AG09319 (cell line): ENCODE data around the gene DDX56.

ENCODE experiments used
- DNase-seq: peaks from one replicate; pipeline ENCODE4 v3.0.0-alpha.2; 2010; ENCODE audit warnings: low read depth; ENCODE audit errors: extremely low read depth
- TF ChIP-seq, protein P1 (sequence below): IDR thresholded peaks from 2 replicates; pipeline ENCODE4 v1.5.1; 2011; ENCODE audit warnings: low read depth, mild to moderate bottlenecking, inconsistent platforms, low read length, moderate library complexity

The DDX56 gene, protein sequence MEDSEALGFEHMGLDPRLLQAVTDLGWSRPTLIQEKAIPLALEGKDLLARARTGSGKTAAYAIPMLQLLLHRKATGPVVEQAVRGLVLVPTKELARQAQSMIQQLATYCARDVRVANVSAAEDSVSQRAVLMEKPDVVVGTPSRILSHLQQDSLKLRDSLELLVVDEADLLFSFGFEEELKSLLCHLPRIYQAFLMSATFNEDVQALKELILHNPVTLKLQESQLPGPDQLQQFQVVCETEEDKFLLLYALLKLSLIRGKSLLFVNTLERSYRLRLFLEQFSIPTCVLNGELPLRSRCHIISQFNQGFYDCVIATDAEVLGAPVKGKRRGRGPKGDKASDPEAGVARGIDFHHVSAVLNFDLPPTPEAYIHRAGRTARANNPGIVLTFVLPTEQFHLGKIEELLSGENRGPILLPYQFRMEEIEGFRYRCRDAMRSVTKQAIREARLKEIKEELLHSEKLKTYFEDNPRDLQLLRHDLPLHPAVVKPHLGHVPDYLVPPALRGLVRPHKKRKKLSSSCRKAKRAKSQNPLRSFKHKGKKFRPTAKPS

DNA sequence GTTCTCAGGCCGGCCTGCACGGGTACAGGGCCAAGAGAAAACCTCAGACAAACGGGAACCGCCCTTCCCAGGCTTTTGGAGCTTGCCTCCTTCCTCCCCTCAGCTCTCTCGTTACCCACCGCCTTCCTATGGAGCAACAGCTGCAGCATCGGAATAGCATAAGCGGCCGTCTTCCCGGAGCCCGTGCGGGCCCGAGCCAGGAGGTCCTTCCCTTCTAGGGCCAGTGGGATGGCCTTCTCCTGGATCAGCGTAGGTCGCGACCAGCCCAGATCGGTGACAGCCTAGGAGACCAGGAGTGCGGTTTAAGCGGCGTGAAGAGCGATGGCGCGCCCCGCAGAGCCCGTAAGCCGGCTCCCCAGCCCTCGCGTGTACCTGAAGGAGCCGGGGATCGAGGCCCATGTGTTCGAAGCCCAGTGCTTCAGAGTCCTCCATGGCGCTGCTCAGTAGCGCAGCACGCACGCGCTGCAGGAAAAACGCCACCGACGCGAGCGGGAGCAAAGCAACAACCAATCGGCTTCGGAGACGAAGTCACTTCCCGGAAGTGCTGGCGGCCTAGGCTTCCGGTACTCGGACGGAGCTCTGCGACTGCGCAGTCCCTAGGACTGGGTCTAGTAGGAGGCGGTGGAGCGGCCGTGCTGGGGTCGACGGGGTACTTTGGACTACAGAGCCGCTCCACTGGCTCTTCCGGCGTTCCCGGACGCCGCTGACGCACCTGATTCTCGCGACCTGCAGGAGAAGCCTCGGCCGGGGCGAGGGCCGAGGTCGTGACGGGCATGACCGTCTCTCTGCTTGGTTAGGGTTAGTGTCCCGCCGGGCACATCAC lies at the start of gene DDX56:
Gene DDX56, minus strand, starts transcription at position 445 of the 823 bp plus-strand sequence. Its CDS starts 13 bp downstream, at position 432.
- DNase-seq, result peak; percentile 79
- TF ChIP-seq, protein P1, sequence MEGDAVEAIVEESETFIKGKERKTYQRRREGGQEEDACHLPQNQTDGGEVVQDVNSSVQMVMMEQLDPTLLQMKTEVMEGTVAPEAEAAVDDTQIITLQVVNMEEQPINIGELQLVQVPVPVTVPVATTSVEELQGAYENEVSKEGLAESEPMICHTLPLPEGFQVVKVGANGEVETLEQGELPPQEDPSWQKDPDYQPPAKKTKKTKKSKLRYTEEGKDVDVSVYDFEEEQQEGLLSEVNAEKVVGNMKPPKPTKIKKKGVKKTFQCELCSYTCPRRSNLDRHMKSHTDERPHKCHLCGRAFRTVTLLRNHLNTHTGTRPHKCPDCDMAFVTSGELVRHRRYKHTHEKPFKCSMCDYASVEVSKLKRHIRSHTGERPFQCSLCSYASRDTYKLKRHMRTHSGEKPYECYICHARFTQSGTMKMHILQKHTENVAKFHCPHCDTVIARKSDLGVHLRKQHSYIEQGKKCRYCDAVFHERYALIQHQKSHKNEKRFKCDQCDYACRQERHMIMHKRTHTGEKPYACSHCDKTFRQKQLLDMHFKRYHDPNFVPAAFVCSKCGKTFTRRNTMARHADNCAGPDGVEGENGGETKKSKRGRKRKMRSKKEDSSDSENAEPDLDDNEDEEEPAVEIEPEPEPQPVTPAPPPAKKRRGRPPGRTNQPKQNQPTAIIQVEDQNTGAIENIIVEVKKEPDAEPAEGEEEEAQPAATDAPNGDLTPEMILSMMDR, result no peak

DNA sequence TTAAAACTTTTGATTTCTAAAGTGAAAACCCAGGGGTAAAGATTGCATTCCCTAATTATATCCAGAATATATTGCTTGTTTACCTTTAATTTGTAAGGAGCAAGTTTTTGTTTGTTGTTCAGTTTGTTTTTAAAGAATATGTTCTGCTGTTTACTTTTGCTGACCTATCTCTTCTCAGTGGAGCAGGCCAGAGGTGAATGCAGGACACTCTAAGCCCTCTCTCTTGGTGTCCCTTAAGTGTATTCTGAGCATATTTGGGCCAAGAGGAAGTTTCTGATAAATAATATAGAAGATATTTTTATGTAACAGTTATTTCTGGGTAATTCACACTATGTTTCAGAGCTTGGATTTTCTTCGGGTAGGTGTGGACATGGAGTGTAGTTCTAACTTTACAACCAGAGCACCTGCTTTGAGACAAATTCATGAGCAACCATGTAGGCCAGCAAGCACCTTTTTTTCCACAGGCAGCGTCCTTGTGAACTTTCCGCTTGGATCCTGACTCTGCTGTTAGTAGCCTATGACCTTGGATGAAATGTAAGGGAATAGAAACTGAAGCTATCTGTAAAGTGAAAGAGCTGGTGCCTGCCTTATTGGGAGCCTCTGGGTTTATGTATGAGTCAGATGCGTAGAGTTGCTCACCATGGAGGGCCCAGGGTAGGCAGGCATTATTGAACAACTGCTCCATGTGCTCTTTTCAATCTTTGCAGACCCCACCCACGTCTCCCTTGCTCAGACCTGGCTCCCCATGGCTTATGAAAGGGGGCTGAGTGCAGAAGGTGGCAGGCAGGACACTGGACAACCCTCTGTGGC lies 48.8 kb upstream of the DDX56 start:
- TF ChIP-seq, protein P1, result no peak
- no peak for DNase-seq

DNA sequence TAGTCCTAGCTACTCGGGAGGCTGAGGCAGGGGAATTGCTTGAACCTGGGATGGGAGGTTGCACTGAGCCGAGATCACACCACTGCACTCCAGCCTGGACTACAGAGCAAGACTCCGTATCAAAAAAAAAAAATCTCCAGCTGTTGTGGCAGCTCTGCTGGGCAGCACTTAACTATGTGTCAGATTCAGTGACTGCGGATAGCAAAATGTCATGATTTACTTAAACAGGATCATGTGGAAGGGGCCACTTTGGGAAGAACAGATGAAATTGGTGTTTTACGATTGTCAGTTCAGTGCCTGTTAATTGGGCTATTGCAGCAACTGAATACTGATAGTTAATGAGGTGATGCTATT lies 48.0 kb upstream of the DDX56 start:
- TF ChIP-seq, protein P1, result no peak
- no peak for DNase-seq

DNA sequence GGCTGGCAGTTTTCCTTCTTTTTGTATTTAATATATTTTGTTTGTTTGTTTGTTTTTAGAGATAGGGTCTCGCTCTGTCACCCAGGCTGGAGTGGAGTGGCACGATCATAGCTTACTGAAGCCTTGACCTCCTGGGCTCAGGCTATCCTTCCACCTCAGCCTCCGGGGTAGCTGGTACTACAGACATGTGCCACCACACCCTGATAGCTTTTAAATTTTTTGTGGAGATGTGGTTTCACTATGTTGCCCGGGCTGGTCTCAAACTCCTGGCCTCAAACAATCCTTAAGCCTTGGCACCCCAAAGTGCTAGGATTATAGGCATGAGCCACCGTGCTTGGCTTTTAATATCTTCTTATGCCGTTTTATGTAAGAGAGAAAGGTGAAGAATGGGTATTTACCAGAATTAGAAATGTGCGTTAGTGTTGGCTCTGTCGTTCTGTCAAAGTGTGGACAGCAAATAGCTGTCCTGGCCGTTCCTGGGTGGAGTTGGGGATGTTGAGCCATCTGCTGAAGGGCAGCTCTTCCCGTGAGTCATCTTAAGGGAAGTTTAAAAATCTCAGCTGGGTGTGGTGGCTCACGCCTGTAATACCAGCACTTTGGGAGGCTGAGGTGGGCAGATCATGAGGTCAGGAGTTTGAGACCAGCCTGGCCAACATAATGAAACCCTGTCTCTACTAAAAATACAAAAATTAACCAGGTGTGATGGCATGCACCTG lies 47.5 kb upstream of the DDX56 start:
- TF ChIP-seq, protein P1, result no peak
- DNase-seq, result no peak

DNA sequence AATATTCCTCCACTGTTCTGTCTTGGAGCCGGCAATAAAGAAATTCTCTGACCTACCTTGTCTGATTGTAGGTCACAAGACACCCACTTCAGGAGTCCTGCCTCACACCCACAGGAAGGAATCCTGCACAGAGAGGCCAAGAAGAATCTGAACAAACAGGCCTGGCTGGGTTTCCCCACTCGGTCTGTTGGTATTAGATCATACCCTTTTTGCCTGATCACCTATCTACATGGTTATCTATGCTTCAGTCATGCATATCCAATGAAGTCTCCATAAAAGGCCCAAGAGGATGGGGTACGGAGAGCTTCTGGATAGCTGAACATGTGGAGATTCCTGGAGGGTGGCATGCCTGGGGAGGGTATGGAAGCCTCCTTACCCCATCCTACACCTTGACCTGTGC lies 45.0 kb upstream of the DDX56 start:
- TF ChIP-seq, protein P1, result no peak
- no peak for DNase-seq

DNA sequence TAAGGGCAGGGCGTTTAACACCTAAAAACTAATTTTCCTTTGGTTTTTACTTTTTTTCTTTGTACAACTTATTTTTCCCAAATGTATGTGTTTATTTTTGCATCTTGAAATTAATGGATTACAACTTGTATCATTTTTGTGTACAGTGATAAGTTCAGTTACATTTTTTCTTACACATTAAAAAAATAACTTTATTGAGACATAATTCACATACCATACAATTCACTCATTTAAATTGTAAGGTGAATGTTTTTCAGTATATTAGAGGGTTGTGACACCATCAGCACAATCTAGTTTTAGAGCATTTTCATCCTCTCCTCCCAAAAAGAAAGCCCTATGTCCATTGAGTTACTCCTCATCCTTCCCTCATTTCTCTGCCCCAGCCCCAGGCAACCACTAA lies 44.3 kb upstream of the DDX56 start:
- TF ChIP-seq, protein P1, result no peak
- DNase-seq, result no peak
